Keratinocyte (primary cell): ENCODE results near the gene ARID3B. TPM values are rescaled to one million over a fixed set of nuclear protein-coding genes. Genes with fewer than 3 reads are reported as not detected.

Experiments
- DNase-seq: peaks from one replicate; pipeline ENCODE4 v3.0.0-alpha.2; 2011; ENCODE audit warnings: low read depth, missing footprints, low spot score
- FAIRE-seq: peaks from 2 replicates; lab custom pipeline; 2011; peaks lifted over from hg19 to GRCh38; lab: Jason Lieb, UNC
- H2AFZ ChIP-seq: 2 replicates; pipeline ENCODE4 v1.6.0; 2012; ENCODE audit warnings: low read length, control low read depth, inconsistent platforms; ENCODE audit not compliant: control insufficient read depth
- H3K27ac ChIP-seq: 2 replicates; pipeline ENCODE4 v1.5.1; 2011; ENCODE audit warnings: low read length; ENCODE audit not compliant: control insufficient read depth, insufficient read depth
- H3K27me3 ChIP-seq: 3 replicates; pipeline ENCODE4 v1.6.0; 2011; ENCODE audit warnings: low read length; ENCODE audit not compliant: control insufficient read depth, insufficient read depth; ENCODE audit errors: extremely low read depth
- H3K36me3 ChIP-seq, 2 experiments: 2 replicates in 1 of 2; 3 replicates in 1 of 2; pipeline ENCODE4 v1.5.1; 2011; ENCODE audit warnings: low read length in 2 of 2, mild to moderate bottlenecking in 1 of 2; ENCODE audit not compliant: control insufficient read depth in 2 of 2, insufficient read depth in 2 of 2; ENCODE audit errors: extremely low read depth in 1 of 2
- H3K4me1 ChIP-seq: 3 replicates; pipeline ENCODE4 v1.5.1; 2011; ENCODE audit warnings: low read length; ENCODE audit not compliant: control insufficient read depth, insufficient read depth; ENCODE audit errors: extremely low read depth
- H3K4me2 ChIP-seq: 3 replicates; pipeline ENCODE4 v1.6.0; 2011; ENCODE audit warnings: low read depth, low read length; ENCODE audit not compliant: control insufficient read depth, insufficient read depth; ENCODE audit errors: extremely low read depth
- H3K4me3 ChIP-seq, 3 experiments: fragments of 200-600 bp in 1 of 3; sonication (generic) in 1 of 3; 2 replicates in 2 of 3; 3 replicates in 1 of 3; pipeline ENCODE4 v1.5.1; 2011 to 2016; ENCODE audit warnings: low read length in 3 of 3, mild to moderate bottlenecking in 3 of 3, control low read depth in 2 of 3, inconsistent platforms in 1 of 3, low read depth in 1 of 3, mixed read lengths in 1 of 3, mixed run types in 1 of 3, moderate library complexity in 1 of 3; ENCODE audit not compliant: control insufficient read depth in 2 of 3, insufficient read depth in 2 of 3; ENCODE audit errors: extremely low read depth in 1 of 3
- H3K79me2 ChIP-seq: 2 replicates; pipeline ENCODE4 v1.6.0; 2012; ENCODE audit warnings: low read length; ENCODE audit not compliant: control insufficient read depth, insufficient read depth
- H3K9ac ChIP-seq: 3 replicates; pipeline ENCODE4 v1.6.0; 2011; ENCODE audit warnings: low read length; ENCODE audit not compliant: control insufficient read depth, insufficient read depth; ENCODE audit errors: extremely low read depth
- H3K9me1 ChIP-seq: 3 replicates; pipeline ENCODE4 v1.6.0; 2011; ENCODE audit warnings: low read length; ENCODE audit not compliant: control insufficient read depth, insufficient read depth; ENCODE audit errors: extremely low read depth
- H3K9me3 ChIP-seq: 2 replicates; pipeline ENCODE4 v1.5.1; 2012; ENCODE audit warnings: low read depth, low read length; ENCODE audit not compliant: control insufficient read depth
- H4K20me1 ChIP-seq: 3 replicates; pipeline ENCODE4 v1.6.0; 2011; ENCODE audit warnings: low read length; ENCODE audit not compliant: control insufficient read depth, insufficient read depth; ENCODE audit errors: extremely low read depth
- CTCF ChIP-seq, 3 experiments: IDR thresholded peaks in 1 of 3; conservative IDR thresholded peaks in 1 of 3; optimal IDR thresholded peaks in 1 of 3; 2 replicates in 2 of 3; 3 replicates in 1 of 3; pipeline versions ENCODE3 to v1.5.1; 2011; ENCODE audit warnings: low read length in 3 of 3, mild to moderate bottlenecking in 3 of 3, moderate library complexity in 2 of 3, control low read depth in 1 of 3, inconsistent platforms in 1 of 3; ENCODE audit not compliant: insufficient read depth in 2 of 3; ENCODE audit errors: extremely low read depth in 1 of 3
- EZH2 ChIP-seq: IDR thresholded peaks from one replicate; pipeline ENCODE4 v1.6.1; 2012; ENCODE audit warnings: inconsistent platforms, mild to moderate bottlenecking, low read length, moderate library complexity
- dilution Hi-C: fragments of 300-500 bp; cut with MboI; formaldehyde crosslinking; loops from one replicate; pipeline ENCODE4 v1.7.0; 2020; ENCODE audit warnings: low sequenced_read_pairs; ENCODE audit not compliant: extremely low pct_ligation_motif_present
- polyA plus RNA-seq, 5 experiments: library from polyadenylated mRNA; depleted of rRNA in 3 of 5; stranded (reverse) in 3 of 5; stranded (forward) in 1 of 5; unstranded in 1 of 5; fragments of >200 nt; gene quantifications; 1 replicate in 1 of 5; 2 replicates in 3 of 5; 3 replicates in 1 of 5; pipeline versions ENCODE4 v1.2.1 to v1.2.3, GENCODE V29; 2011 to 2012; ENCODE audit warnings: missing spikeins in 2 of 5, low read depth in 1 of 5, low replicate concordance in 1 of 5

Gene ARID3B
- polyA plus RNA-seq, 1 donor (not counting 4 experiments of a cell fraction or from before 2014, with no cell fraction given), result 3.6 TPM

DNA sequence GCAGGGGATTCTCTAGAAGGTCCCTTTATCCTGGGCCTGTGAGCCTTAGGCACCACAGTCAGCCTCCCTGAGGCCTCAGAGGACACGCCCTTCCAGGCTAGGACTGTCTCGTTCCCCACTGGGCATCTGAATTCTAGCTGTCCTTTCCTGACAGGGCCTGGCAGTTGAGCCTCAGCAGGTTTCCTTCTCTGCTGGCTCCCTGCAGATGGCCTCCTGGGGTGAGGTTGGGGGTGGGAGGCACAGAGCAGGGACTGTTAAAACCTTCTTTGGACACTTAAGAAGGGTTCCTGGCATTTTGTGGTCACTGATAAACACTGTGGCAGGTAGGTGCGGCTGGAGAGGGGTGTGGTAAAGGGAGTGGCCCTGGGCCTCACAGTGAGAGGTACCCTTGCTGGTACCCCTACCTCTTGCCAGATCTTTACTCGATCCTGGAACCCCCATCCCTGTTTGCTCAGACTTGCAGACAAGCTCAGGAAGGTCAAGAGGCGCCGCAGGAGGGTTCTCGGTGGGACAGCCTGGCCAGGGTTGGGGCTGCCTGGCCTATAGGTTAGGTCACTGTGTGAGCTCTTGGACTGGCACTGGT, 83.1 kb downstream of the ARID3B start:
- Histone ChIP-seq H3K4me1 (peaks cover 8% of the 10 kb centered on the region), H2AFZ (no peak overlapping the region), H4K20me1 (peaks cover 26% of the 10 kb centered on the region), H3K36me3 (peaks cover 82 to 88% of the 10 kb centered on the region in 2 experiments), H3K79me2 (peaks cover 44% of the 10 kb centered on the region), H3K4me3 (no peak overlapping the region), H3K27ac (no peak overlapping the region), H3K9me1 (no peaks in the 10 kb centered on the region), H3K9me3 (no peaks in the 10 kb centered on the region), H3K4me2 (no peak overlapping the region), H3K27me3 (no peaks in the 10 kb centered on the region), H3K9ac (no peak overlapping the region)
- TF ChIP-seq CTCF (optimal IDR thresholded peaks at IDR 0.05 in 1 of 3, IDR thresholded peaks at IDR 0.05 in 1 of 3, conservative IDR thresholded peaks at IDR 0.05 in 1 of 3; ENCODE audit: extremely low read depth in 1 of 3, insufficient read depth in 2 of 3, low read length in 3 of 3) (no peak), EZH2 (no peak)
- dilution Hi-C loops, result no loop called here
- FAIRE-seq, result no peak
- no peak for DNase-seq

GRCh38 chr15:74625693-74626092, 84.7 kb downstream of the ARID3B start:
- Histone ChIP-seq H3K36me3 (peaks cover 76 to 91% of the 10 kb centered on the region in 2 experiments), H3K9ac (no peak overlapping the region), H3K27ac (no peak overlapping the region), H3K9me1 (no peaks in the 10 kb centered on the region), H3K4me1 (peaks cover 6% of the 10 kb centered on the region), H2AFZ (no peak overlapping the region), H3K4me3 (no peak overlapping the region), H3K9me3 (no peaks in the 10 kb centered on the region), H3K79me2 (peaks cover 28% of the 10 kb centered on the region), H4K20me1 (peaks cover 26% of the 10 kb centered on the region), H3K4me2 (no peak overlapping the region), H3K27me3 (no peaks in the 10 kb centered on the region)
- dilution Hi-C loops, result no loop called here
- no peak for FAIRE-seq
- TF ChIP-seq CTCF (optimal IDR thresholded peaks at IDR 0.05 in 1 of 3, IDR thresholded peaks at IDR 0.05 in 1 of 3, conservative IDR thresholded peaks at IDR 0.05 in 1 of 3; ENCODE audit: extremely low read depth in 1 of 3, insufficient read depth in 2 of 3, low read length in 3 of 3) (no peak), EZH2 (no peak)
- DNase-seq, result no peak
